Liver (tissue), 9 donors: ENCODE data around the gene CRYAA. TPM values are rescaled to one million over a fixed set of nuclear protein-coding genes. Genes with fewer than 3 reads are reported as not detected.

Source experiments
- DNase-seq: peaks from one replicate; pipeline ENCODE4 v3.0.0-alpha.2; 2017; ENCODE audit warnings: low spot score
- H3K27ac ChIP-seq, 2 donors: one replicate each; pipeline ENCODE4 v1.7.0; 2013; ENCODE audit warnings: inconsistent platforms in 2 of 2, low read length in 2 of 2, control low read depth in 1 of 2, low read depth in 1 of 2, mild to moderate bottlenecking in 1 of 2
- H3K27me3 ChIP-seq, 4 donors: one replicate each; pipeline versions ENCODE4 v1.6.1 to v1.7.0; 2013; ENCODE audit warnings: low read length in 3 of 4, inconsistent platforms in 1 of 4, mild to moderate bottlenecking in 1 of 4, moderate library complexity in 1 of 4; ENCODE audit not compliant: control insufficient read depth in 4 of 4, insufficient read depth in 4 of 4
- H3K36me3 ChIP-seq, 4 donors: one replicate each; pipeline versions ENCODE4 v1.6.1 to v1.7.0; 2013; ENCODE audit warnings: low read length in 3 of 4, mild to moderate bottlenecking in 3 of 4, low read depth in 1 of 4, moderate library complexity in 1 of 4; ENCODE audit not compliant: control insufficient read depth in 4 of 4, insufficient read depth in 3 of 4
- H3K4me1 ChIP-seq, 4 donors: one replicate each; pipeline versions ENCODE4 v1.6.1 to v1.7.0; 2013; ENCODE audit warnings: low read length in 3 of 4, mild to moderate bottlenecking in 3 of 4, moderate library complexity in 1 of 4; ENCODE audit not compliant: control insufficient read depth in 4 of 4, insufficient read depth in 4 of 4
- H3K4me3 ChIP-seq, 3 donors: one replicate each; pipeline versions ENCODE4 v1.6.1 to v1.7.0; 2013; ENCODE audit warnings: low read length in 3 of 3, control low read depth in 1 of 3, low read depth in 1 of 3, mild to moderate bottlenecking in 1 of 3
- H3K9ac ChIP-seq, 2 donors: one replicate each; pipeline ENCODE4 v1.7.0; 2013; ENCODE audit warnings: low read length in 2 of 2, mild to moderate bottlenecking in 2 of 2, moderate library complexity in 2 of 2, control low read depth in 1 of 2, low read depth in 1 of 2
- H3K9me3 ChIP-seq, 4 donors: one replicate each; pipeline versions ENCODE4 v1.6.1 to v1.7.0; 2013; ENCODE audit warnings: low read length in 3 of 4; ENCODE audit not compliant: control insufficient read depth in 4 of 4
- ATF3 ChIP-seq: IDR thresholded peaks from 2 replicates; pipeline ENCODE4 v1.6.1; 2016; ENCODE audit warnings: antibody characterized with exemption
- EGR1 ChIP-seq, 2 donors: IDR thresholded peaks; 2 replicates each; pipeline ENCODE4 v1.6.1; 2016 to 2018; ENCODE audit warnings: antibody characterized with exemption in 2 of 2, low read depth in 2 of 2
- FOXA1 ChIP-seq: IDR thresholded peaks from 2 replicates; pipeline ENCODE4 v1.6.1; 2016; ENCODE audit warnings: antibody characterized with exemption
- FOXA2 ChIP-seq: IDR thresholded peaks from 2 replicates; pipeline ENCODE4 v1.6.1; 2016; ENCODE audit warnings: antibody characterized with exemption
- GABPA ChIP-seq, 2 donors: IDR thresholded peaks in 1 of 2; conservative IDR thresholded peaks in 1 of 2; 2 replicates each; pipeline ENCODE4 v1.6.1; 2016; ENCODE audit warnings: antibody characterized with exemption in 2 of 2, mild to moderate bottlenecking in 1 of 2, moderate library complexity in 1 of 2
- HNF4A ChIP-seq, 2 donors: conservative IDR thresholded peaks; 2 replicates each; pipeline ENCODE4 v1.6.1; 2016; ENCODE audit warnings: antibody characterized with exemption in 2 of 2, mild to moderate bottlenecking in 2 of 2
- HNF4G ChIP-seq: IDR thresholded peaks from 2 replicates; pipeline ENCODE4 v1.6.1; 2016; ENCODE audit warnings: antibody characterized with exemption
- JUND ChIP-seq, 2 donors: IDR thresholded peaks; 2 replicates each; pipeline ENCODE4 v1.6.1; 2016; ENCODE audit warnings: antibody characterized with exemption in 2 of 2
- MAX ChIP-seq: IDR thresholded peaks from 2 replicates; pipeline ENCODE4 v1.6.1; 2016; ENCODE audit warnings: antibody characterized with exemption
- NR2F2 ChIP-seq: IDR thresholded peaks from 2 replicates; pipeline ENCODE4 v1.6.1; 2016; ENCODE audit warnings: antibody characterized with exemption
- RAD21 ChIP-seq, 2 donors: IDR thresholded peaks; 2 replicates each; pipeline ENCODE4 v1.6.1; 2016; ENCODE audit warnings: antibody characterized with exemption in 2 of 2, mild to moderate bottlenecking in 2 of 2
- RXRA ChIP-seq, 2 donors: IDR thresholded peaks; 2 replicates each; pipeline ENCODE4 v1.6.1; 2017 to 2018; ENCODE audit warnings: antibody characterized with exemption in 2 of 2, mild to moderate bottlenecking in 1 of 2
- SP1 ChIP-seq: IDR thresholded peaks from 2 replicates; pipeline ENCODE4 v1.6.1; 2018; ENCODE audit warnings: antibody characterized with exemption, mild to moderate bottlenecking
- TAF1 ChIP-seq: conservative IDR thresholded peaks from 2 replicates; pipeline ENCODE4 v1.6.1; 2016; ENCODE audit warnings: antibody characterized with exemption, mild to moderate bottlenecking
- YY1 ChIP-seq: IDR thresholded peaks from 2 replicates; pipeline ENCODE4 v1.6.1; 2016; ENCODE audit warnings: antibody characterized with exemption, mild to moderate bottlenecking
- ZBTB33 ChIP-seq: IDR thresholded peaks from 2 replicates; pipeline ENCODE4 v1.6.1; 2016; ENCODE audit warnings: antibody characterized with exemption
- WGBS: extraction: QIAGEN DNeasy Blood & Tissue Kit; methylation state at CpG from one replicate; pipeline ENCODE4 v1.1.7; 2013; 5-methylcytosine and 5-hydroxymethylcytosine counted together
- polyA plus RNA-seq, 2 donors: library from polyadenylated mRNA; stranded (reverse) in 1 of 2; unstranded in 1 of 2; fragments of 200-250 nt in 1 of 2; fragments of >200 nt in 1 of 2; fragmentation: Nextera tagmentation in 1 of 2; extraction: Ambion mirVana in 1 of 2; gene quantifications; one replicate each; pipeline versions ENCODE4 v1.2.1 to v1.2.3, GENCODE V29; 2013 to 2015
- total RNA-seq, 2 donors: library from RNA; depleted of rRNA; stranded (reverse); fragments of >200 nt; gene quantifications; one replicate each; pipeline ENCODE4 v1.2.3, GENCODE V29; 2014
- TF ChIP-seq, protein P1 (sequence below): IDR thresholded peaks from 2 replicates; pipeline ENCODE4 v1.6.1; 2016; ENCODE audit warnings: antibody characterized with exemption, mild to moderate bottlenecking
- TF ChIP-seq, protein P2 (sequence below): fragments of 150-350 bp; IDR thresholded peaks from 2 replicates; pipeline ENCODE4 v1.5.1; 2017; ENCODE audit warnings: improper control_type of control experiment, low read depth, low read length; ENCODE audit not compliant: missing input control
- donor health status: healthy.
- donor health status: healthy.
- donor health status: healthy.
- donor health status: healthy.
- donor health status: healthy.

Gene CRYAA
- total and polyA plus RNA-seq, 4 donors: 0.57 to 1.9 (median 0.84) TPM; not detected in 1

DNA sequence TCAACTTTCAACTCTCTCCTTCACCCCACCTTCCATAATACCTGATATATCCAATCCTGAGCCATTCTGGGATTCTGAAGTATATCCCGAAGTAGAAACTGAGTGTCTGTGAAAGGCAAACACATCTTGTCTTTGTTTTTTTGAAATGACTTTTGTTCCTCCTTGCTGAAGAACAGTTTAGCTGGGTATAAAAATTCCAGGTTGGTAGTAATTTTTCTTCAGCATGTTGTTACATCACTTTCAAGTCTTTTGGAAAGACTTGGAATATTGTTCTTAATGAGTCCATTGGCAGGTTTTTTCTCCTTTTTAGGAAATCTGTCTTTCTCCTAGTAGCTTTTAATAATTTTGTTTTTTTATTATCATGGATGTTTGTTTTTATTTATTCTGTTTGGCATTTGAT, 32.7 kb downstream of the CRYAA start:
- TF ChIP-seq RXRA (IDR thresholded peaks at IDR 0.05) (no peak), RAD21 (IDR thresholded peaks at IDR 0.05) (no peak), ZBTB33 (no peak), SP1 (no peak), TAF1 (no peak), FOXA2 (no peak), YY1 (no peak), HNF4G (no peak), FOXA1 (no peak), MAX (no peak), EGR1 (IDR thresholded peaks at IDR 0.05; ENCODE audit: low read depth in 2 of 2) (no peak), HNF4A (conservative IDR thresholded peaks at IDR 0.05) (no peak), GABPA (IDR thresholded peaks at IDR 0.05 in 1 of 2, conservative IDR thresholded peaks at IDR 0.05 in 1 of 2) (no peak), NR2F2 (no peak)
- TF ChIP-seq, protein P1, sequence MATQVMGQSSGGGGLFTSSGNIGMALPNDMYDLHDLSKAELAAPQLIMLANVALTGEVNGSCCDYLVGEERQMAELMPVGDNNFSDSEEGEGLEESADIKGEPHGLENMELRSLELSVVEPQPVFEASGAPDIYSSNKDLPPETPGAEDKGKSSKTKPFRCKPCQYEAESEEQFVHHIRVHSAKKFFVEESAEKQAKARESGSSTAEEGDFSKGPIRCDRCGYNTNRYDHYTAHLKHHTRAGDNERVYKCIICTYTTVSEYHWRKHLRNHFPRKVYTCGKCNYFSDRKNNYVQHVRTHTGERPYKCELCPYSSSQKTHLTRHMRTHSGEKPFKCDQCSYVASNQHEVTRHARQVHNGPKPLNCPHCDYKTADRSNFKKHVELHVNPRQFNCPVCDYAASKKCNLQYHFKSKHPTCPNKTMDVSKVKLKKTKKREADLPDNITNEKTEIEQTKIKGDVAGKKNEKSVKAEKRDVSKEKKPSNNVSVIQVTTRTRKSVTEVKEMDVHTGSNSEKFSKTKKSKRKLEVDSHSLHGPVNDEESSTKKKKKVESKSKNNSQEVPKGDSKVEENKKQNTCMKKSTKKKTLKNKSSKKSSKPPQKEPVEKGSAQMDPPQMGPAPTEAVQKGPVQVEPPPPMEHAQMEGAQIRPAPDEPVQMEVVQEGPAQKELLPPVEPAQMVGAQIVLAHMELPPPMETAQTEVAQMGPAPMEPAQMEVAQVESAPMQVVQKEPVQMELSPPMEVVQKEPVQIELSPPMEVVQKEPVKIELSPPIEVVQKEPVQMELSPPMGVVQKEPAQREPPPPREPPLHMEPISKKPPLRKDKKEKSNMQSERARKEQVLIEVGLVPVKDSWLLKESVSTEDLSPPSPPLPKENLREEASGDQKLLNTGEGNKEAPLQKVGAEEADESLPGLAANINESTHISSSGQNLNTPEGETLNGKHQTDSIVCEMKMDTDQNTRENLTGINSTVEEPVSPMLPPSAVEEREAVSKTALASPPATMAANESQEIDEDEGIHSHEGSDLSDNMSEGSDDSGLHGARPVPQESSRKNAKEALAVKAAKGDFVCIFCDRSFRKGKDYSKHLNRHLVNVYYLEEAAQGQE: no peak
- TF ChIP-seq, protein P2, sequence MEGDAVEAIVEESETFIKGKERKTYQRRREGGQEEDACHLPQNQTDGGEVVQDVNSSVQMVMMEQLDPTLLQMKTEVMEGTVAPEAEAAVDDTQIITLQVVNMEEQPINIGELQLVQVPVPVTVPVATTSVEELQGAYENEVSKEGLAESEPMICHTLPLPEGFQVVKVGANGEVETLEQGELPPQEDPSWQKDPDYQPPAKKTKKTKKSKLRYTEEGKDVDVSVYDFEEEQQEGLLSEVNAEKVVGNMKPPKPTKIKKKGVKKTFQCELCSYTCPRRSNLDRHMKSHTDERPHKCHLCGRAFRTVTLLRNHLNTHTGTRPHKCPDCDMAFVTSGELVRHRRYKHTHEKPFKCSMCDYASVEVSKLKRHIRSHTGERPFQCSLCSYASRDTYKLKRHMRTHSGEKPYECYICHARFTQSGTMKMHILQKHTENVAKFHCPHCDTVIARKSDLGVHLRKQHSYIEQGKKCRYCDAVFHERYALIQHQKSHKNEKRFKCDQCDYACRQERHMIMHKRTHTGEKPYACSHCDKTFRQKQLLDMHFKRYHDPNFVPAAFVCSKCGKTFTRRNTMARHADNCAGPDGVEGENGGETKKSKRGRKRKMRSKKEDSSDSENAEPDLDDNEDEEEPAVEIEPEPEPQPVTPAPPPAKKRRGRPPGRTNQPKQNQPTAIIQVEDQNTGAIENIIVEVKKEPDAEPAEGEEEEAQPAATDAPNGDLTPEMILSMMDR: no peak
- Histone ChIP-seq H3K4me1 (no peaks in the 10 kb centered on the region), H3K9ac (no peak overlapping the region), H3K27me3 (no peaks in the 10 kb centered on the region), H3K9me3 (peaks cover 0 to 9% (median 5%) of the 10 kb centered on the region in 4 donors), H3K27ac (no peak overlapping the region), H3K36me3 (no peaks in the 10 kb centered on the region), H3K4me3 (no peak overlapping the region)
- DNase-seq: no peak
- 79% methylated on average over 1 of the region's 1 CpG for WGBS

GRCh38 chr21:43203591-43203990, 34.8 kb downstream of the CRYAA start:
- H3K27me3 ChIP-seq: no peaks in the 10 kb centered on the region
- no peaks in the 10 kb centered on the region for H3K4me1 ChIP-seq
- no peak overlapping the region for H3K27ac ChIP-seq
- no peak overlapping the region for H3K4me3 ChIP-seq
- H3K9me3 ChIP-seq: peaks cover 0 to 9% (median 5%) of the 10 kb centered on the region in 4 donors
- WGBS: 94% methylated on average over 6 of the region's 6 CpGs
- DNase-seq: no peak
- H3K9ac ChIP-seq: no peak overlapping the region
- no peaks in the 10 kb centered on the region for H3K36me3 ChIP-seq
- no peak for TF ChIP-seq TAF1
- TF ChIP-seq RXRA (IDR thresholded peaks at IDR 0.05): no peak
- TF ChIP-seq YY1: no peak
- TF ChIP-seq NR2F2: no peak
- TF ChIP-seq JUND (IDR thresholded peaks at IDR 0.05): no peak
- TF ChIP-seq ATF3: no peak
- TF ChIP-seq, protein P2: no peak
- TF ChIP-seq SP1: no peak
- no peak for TF ChIP-seq HNF4G
- no peak for TF ChIP-seq RAD21 (IDR thresholded peaks at IDR 0.05)
- TF ChIP-seq, protein P1: no peak
- TF ChIP-seq FOXA2: no peak
- TF ChIP-seq MAX: no peak
